ACHN (cell line): Measurements from ENCODE around the gene C10orf71.

Experiments
- DNase-seq: peaks from one replicate; pipeline ENCODE4 v3.0.0-alpha.2; 2015
- in situ Hi-C: cut with HindIII; loops from 2 replicates; pipeline ENCODE4 v1.10.0; 2017; ENCODE audit warnings: low sequenced_read_pairs, low pct_ligation_motif_present, low pct_unique_long_range_greater_than_20kb

The C10orf71 gene

DNA sequence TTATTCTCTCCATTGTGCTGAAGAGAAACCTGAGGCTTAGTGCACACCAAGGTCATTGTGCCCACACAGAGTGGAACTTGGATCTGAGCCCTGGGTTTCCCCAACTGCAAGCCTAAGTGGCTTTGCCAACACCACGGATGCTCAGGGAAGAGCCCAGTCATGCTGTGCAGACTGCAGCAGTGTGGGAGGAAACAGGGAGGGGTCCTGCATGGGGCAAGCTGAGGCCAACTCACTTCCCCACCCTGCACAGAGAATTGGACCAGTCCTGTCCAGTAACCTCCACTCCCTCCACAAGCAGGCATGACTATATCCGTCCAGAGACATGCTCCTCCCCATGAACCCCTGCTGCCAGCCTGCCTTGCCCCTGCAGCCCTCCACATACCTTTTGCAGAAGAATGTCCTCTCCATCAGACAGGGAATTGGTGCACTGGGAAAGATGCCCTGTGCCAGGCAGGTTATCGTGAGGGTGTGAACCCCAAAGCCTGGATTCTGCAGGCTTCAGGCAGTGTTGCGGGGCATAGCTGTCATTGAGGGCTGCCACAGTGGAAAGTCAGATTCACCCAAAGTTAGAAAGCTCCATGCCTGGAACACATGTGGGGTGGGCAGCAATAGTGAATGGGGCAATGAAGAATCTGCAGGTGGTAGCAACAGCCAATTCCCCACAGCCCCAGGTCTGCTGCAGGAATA is 52.0 kb downstream of the C10orf71 start:
- DNase-seq = no peak
- in situ Hi-C loops = no loop called here

DNA sequence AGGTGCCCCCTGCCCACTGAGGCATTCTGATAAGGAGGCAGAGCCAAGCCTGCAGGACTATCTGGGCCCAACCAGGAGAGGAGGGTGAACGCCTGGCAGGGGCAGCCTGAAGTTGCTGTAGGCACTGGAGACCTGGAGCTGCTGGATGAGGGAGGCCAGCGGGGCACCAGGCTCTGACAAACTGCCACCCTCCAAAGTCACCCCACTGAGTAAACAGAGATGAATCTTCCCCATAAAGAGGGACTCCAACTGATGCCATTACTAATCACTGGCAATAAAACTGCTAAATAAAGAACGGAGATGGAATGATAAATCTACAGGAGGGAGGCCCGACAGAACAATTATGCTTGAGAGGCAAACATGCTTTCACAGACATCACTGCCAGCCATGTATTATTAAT is 52.7 kb downstream of the C10orf71 start:
- DNase-seq = no peak
- in situ Hi-C loops = no loop called here

DNA sequence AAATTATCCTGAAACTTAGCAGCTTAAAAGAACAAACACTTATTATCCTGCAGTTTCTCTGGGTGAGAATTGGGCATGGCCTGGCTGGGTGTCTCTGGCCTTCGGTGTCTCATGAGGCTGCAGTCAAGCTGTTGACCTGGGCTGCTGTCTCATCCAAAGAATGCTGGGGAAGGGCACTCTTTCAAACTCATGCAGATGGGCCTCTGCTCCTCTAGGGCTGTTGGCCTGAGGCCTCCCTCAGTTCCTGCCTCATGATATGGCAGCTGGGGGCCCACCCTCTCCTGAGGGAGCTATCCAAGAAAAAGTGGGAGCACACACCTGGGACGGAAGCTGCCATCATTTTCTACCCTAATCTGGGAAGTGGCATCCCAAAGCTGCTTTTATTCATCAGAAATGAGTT is 53.4 kb downstream of the C10orf71 start:
- in situ Hi-C loops = no loop called here
- no peak for DNase-seq

DNA sequence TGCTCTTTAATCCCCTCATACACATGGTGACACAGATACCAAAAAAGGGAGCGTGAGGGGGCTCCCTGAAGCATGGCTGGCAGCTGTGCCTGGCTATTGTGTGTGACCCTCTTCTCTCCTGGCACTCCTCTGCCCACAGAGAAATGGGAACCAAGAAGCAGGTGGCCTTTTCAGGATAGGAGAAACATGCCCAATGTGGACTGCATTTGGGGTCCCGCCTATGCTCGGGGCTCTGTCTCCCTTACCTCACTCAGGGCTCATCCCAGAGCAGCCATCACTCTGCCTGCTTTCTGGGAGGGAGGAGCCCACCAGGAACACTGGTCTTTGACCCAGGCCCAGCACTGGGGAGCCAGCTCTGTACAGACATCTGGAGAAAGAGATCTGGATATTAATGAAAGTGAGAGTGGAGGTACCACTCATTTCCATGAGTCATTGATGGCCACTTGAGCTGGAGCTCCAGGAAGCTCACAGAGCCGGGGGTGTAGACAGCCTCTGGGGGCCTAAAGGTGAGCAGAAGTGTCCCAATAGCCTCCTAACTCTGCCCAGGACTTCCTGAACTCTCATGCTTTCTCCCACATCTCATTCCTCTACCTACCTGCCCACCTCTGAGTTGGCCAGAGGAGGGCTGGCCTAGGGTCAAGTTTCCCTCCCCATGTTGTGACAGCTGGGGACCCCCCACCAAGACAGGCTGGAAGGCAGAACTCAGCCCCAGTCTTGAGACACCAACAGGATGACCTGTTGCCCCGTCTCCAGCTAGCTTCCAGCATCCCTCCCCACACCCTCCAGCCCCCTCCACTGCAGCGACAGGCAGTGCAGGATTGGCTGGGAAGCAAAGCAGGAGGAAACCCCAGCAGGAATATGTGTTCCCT is 54.3 kb downstream of the C10orf71 start:
- in situ Hi-C loops = no loop called here
- DNase-seq = no peak

DNA sequence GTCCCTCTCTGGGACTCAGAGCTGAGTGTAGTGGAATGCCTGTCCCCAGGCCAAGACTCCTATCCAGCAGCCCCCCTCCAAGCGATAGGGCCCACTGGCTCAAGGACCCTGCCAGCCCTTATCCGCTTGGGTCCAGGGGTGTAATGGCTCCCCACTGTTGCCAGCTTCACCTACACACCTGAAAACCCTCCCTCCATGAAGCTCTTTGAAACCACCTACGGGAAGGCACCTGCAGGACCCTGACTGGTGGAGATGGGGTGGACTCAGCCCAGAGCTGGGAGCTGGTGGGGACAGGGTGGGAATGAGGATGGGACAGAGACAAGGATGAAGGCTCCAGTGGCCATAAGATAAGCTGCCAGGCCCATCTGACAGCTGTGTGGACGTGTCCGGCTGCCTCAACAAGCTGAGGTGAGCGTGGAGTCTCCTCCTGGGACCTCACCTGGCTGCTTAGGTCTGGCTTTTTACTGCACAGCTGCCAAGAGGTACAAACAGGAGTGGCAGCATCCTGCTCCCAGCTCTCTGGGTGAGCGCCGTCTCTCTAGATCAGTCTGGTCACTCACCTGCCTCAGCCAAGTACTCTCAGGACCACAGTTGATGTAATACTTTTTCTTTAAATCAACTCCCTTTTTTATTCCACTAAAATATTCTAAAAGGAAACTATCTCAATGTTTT is 55.1 kb downstream of the C10orf71 start:
- no peak for DNase-seq
- in situ Hi-C loops = no loop called here

DNA sequence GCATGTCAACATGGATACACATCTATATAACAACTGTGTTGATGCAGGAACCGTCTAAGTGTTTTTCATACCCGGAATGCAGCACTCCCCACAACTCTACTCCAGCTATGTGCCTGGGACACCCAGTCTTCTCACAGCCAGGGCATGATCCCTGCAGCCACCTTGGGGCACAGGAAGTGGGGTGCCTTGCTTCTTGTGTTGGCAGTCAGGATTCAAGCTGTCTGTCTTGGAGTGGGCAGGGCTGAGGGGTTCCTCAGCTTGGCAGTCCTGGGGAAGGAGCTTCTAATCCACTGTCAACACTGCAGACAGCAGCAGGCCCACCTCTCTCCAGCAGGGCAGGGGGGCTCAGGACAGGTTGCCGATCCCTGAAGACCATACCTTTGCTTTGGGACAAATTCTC is 55.6 kb downstream of the C10orf71 start:
- no peak for DNase-seq
- in situ Hi-C loops = no loop called here

DNA sequence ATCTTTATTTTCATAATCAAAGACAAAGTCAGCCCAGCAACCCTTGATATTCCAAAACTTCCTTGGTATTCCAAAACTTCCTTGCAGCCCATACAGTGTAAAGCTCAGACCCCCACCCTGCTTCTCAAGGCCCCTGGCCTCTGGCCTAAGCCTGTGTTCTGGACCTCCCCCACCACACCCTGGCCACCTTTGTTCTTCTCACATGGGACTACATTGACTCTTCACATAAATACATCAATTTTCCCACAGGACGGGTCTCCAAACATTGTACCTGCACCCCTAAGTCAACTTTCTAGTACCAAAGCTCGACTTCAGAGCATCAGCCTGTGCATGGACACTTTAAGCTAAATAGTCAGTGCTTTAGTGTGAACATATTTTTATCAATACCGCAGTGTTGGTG is 56.3 kb downstream of the C10orf71 start:
- no peak for DNase-seq
- in situ Hi-C loops = no loop called here

DNA sequence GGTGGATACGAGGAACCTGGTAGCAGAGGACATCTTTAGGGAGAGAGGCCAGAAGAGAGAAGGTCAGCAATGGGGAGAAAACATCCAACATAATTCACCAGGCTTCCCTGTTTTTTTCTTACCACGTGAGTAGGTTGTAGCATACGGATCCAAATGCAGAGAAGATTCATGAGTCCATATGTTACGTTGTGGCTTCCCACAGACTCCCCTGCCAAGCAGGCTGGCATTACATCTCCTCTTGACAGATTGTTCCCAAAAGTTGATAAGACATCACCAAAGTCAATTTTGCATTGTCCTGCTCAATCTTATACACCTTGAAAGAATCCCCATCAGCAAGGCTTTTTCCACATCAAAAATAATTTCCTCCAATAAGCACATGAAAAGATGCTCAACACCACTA is 57.2 kb downstream of the C10orf71 start:
- in situ Hi-C loops = no loop called here
- DNase-seq = no peak

DNA sequence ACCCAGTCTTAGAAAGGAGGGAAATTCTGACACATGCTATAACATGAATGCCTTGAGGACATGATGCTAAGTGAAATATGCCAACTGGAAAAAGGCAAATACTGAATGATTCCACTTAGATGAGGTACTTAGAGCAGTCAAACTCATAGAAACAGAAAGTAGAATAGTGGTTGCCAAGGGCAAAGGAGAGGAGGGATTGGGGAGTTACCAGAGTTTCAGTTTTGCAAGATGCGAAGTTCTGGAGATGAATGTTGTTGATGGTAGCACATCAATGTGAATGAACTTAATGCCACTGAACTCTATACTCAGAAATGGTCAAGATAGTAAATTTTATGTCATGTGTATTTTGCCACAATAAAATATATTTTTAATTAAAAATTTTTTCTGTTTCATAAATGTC is 58.0 kb downstream of the C10orf71 start:
- no peak for DNase-seq
- in situ Hi-C loops = no loop called here

DNA sequence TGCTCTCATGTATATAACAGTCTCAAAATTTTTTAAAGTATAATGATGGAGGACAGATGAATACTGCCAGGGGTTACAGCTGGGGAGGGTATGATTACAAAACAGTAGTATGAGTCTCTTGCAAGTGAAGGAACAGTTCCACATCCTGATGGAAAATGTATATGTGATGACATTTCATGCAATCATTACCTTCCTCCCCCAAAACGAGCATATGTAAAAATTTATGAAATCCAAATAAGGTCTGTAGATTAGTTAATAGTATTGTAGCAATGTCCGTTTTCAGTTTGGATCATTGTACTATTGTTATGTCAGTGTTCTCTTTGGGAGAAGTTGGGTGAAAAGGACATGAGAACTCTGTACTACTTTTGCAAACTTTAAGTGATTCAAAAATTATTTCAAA is 58.9 kb downstream of the C10orf71 start:
- DNase-seq = no peak
- in situ Hi-C loops = no loop called here

DNA sequence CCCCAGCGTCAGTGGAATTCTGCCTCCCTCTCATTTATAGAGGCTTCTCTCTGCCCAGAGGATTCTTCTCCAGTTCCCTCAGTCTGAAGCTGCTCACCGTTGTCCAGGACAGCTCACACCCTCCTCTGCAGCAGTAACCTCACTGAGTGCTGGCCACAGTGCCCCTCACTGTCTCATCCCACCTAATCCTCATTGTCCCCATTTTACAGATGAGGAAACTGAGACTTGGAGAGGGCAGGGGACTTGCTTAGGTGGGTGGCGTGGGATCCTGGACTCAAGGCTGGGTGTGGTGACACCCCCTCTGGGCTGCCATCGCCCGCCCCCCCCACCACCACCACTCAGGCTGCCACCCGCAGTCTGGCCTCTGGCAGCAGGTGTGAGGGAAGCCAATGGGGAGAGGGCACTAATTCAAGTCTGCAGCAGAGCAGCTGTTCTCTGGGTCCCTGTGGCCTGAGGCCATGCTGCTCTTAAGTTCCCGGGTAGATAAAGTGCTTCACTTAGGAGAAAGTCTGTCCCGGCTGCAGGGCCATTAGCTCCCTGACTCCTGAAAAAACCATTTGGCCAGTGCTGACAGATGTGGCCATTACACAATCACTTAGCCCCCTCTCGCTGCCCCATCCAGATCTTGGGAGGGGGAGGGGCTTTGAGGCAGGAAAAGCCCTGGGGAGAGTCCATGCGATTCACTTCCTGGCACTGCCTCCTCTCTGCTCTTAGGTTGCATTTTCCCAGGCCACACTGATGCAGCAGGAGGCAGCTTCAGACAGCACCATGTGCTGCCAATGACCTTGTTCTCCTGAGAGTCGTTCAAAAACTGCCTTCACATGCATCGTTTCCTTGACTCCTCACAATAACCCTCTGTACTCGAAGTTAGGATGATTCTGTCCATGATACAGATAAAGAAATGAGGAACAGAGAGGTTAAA is 60.6 kb downstream of the C10orf71 start:
- in situ Hi-C loops = no loop called here

DNA sequence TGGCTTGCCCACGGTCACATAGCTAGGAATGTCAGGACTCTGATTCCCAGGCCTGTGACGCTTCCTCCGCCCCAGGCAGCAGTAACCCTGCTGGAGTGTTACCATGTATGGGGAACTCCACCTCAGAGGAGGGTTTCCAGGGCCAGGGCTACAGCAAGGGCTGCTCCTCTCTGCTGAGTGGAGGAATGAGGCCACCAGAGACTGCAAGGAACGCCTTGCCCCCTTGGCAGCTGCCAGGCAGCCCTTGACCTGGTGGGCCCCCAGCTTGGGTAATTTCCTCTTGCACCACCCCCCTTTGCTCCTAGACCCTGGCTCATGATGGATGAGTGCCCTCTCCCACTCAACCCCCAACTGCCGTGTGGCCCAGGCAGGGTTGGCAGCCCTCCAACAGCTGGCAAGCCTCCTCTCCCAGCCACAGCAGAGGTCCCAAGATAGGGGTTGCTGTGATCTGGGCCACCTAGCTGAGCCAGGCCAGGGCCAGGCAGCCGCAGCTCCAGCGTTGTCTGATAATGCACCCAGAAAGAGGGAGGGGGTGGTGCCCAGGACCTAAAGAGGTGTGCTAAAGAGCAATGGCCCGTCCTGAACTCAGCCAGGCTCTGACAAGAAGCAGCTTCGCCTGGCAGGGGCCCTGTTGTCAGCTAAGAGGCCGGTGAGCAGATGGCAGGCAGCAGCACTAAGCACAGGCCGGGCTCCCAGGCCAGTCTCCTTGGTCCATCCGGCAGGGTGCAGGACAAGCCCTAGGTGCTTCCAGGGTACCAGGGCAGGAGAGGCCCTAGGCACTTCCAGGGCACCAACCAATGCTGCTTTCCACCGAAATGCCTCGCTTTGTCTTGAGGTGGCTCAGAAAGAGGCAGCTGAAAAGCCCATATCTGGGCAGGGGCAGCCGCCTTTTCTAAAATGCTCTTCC is 61.6 kb downstream of the C10orf71 start:
- in situ Hi-C loops = no loop called here
- no peak for DNase-seq

More for the DNA sequence above, 60.6 kb downstream of the C10orf71 start:
- DNase-seq = no peak

DNA sequence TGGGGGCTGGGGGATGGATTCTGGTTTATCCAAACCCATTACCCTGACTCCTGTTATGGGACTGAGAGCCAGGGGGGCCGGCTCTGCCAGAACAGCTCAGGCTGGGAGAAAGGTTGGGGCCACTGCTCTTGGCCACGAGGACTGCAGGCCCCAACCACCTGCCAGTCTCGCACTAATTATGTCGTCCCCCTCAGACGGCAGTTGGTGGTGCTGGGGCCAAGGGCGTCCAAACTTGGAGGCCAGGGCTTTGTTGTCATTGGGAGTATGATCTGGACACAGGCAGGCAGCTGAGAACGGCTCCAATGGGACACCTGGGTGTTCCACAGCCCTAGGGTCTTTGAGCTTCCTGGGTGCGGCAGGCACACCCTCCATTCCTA is 62.2 kb downstream of the C10orf71 start:
- no peak for DNase-seq

DNA sequence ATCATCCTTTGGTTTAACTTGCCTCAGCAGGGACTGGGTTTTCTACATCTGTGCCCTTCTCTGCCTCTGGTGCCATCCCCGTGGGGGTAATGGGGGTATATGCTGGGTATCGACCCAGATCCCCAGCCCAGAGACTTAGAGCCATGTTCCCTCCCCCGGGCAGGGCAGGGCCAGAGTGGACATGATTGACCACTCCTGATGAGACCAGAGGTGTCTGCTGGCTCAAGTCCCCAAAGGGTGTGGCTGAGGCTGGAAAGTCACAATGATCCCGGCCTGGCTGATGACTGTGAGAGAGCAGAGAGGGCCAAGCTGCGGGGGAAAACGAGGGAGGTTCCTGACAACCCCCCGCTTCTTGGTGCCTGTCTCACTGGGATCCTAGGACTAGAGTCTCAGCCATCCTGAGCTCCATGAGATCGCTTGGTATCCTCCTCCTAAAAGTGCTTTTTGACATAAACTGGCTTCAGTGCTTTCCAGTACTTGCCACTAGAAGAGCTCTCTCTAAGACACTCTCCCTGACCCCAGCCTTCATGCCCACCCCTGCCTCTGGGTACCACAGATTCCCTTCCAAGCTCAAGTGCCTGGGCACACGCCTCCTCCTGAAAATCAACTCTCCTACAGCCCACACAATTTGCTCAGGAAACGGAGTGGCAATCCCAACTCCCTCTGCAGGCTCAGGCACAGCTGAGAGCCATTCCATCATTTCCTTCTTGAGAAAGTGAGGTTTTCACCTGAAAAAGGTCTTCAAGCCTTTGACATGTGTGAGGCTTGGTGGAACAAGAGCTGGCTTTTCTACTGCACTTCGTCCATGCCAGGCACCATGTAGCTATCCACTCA is 63.0 kb downstream of the C10orf71 start:
- DNase-seq = no peak
- in situ Hi-C loops = no loop called here

More for the DNA sequence above, 62.2 kb downstream of the C10orf71 start:
- in situ Hi-C loops = no loop called here

DNA sequence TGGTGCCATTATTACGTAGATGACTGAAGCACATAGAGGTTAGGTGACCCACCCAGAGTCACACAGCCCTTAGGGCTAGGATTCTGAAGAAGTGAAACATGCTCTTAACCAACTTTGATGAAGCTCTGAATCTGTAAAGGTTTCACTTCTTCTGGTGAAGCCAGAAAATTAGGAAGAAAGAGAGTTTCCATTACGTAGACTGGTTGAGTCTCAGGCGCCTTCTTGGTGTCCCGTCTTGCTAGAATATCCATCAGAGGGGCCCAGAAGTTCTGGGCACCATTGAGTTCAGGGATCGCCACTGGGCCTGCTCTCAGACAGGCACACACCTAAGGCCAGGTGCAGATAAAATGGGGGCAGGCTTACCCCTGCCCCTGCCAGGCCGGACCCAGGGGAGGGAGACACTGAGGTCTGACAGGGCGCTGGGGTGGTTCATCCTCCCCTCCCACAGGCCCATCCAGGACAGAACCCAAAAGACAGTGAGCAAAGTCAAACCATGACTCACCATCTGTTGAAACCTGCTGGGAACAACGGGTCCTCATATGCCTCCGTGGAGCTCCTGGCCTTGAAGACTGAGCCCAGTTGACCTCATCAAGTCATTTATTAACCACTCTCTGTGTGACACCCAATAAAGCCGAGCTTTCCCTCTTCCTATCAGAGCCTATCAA is 63.8 kb downstream of the C10orf71 start:
- DNase-seq = no peak

DNA sequence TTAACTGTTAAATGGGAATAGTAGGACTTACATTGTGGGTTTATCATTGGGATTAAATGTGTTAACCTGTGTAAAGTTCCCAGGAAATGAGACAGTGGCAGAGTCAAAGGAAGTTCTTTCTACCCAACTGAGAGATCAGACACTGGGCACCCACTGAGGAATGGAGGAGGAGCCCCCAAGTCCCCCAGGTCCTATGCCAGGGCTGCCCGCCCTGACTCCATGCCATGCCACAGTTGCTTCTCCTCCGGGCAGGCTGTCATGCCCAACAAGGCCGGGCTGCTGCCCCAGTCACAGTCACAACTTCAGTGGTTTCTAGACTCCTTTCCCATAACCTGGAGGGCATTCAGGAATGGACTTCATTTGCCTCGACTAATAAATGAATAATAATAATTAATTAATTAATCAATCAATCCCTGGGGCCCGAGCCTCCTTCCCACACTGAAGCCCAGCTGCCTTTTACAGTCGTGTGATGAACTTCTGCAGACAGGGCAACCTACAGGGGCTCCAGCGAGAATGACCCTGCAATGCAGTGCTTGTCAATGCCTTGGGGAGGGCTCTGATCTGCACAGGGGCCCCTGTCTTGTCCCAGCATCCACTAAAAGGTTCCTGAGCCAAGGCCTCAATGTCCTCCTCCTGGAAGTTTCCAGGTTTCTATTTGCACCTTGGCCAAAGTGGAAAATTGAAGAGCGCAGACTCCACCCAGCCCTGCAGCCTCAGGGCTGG is 64.5 kb downstream of the C10orf71 start:
- no peak for DNase-seq
- in situ Hi-C loops = no loop called here

More for the DNA sequence above, 63.8 kb downstream of the C10orf71 start:
- in situ Hi-C loops = no loop called here
